ENCODE measurements around the gene RASSF4.

GRCh38 chr10:45040921-45041542, 81.4 kb downstream of the RASSF4 start:
- TF ChIP-seq CTCF (IDR thresholded peaks at IDR 0.05 in 2 of 3, conservative IDR thresholded peaks at IDR 0.05 in 1 of 3; ENCODE audit: borderline replicate concordance in 1 of 3, insufficient read depth in 1 of 3, low read depth in 2 of 3, low read length in 2 of 3) (no peak), RAD21 (IDR thresholded peaks at IDR 0.05; ENCODE audit: low read depth) (no peak), POLR2A (IDR thresholded peaks at IDR 0.05; ENCODE audit: borderline replicate concordance, extremely low read depth, insufficient read depth, insufficient read length) (no peak), EZH2phosphoT487 (IDR thresholded peaks at IDR 0.05; ENCODE audit: borderline replicate concordance) (no peak), TCF7L2 (IDR thresholded peaks at IDR 0.05; ENCODE audit: borderline replicate concordance, extremely low read depth, insufficient read depth, insufficient read length) (no peak), SP1 (IDR thresholded peaks at IDR 0.05; ENCODE audit: low read depth) (no peak), ZBTB33 (IDR thresholded peaks at IDR 0.05; ENCODE audit: extremely low read depth, insufficient replicate concordance, low read length) (no peak)
